Mucosa of descending colon (tissue), 3 donors: ENCODE results near the gene PCSK5. TPM values are rescaled to one million over a fixed set of nuclear protein-coding genes. Genes with fewer than 3 reads are reported as not detected.

ENCODE experiments used
- ATAC-seq: fragments of 200-7000 bp; cut with Tn5 transposase; one replicate; pipeline ENCODE4 v1.9.1; 2020; ENCODE audit warnings: mild to moderate bottlenecking, moderate library complexity
- DNase-seq, 3 donors: peaks; one replicate each; pipeline ENCODE4 v3.0.0-alpha.2; 2020
- H3K36me3 ChIP-seq: fragments of 200-600 bp; one replicate; pipeline ENCODE4 v1.8.0; 2021; ENCODE audit warnings: low read depth, mild to moderate bottlenecking
- H3K4me1 ChIP-seq: fragments of 200-600 bp; one replicate; pipeline ENCODE4 v1.8.0; 2021; ENCODE audit warnings: low read depth, mild to moderate bottlenecking
- H3K4me3 ChIP-seq: fragments of 200-600 bp; one replicate; pipeline ENCODE4 v1.8.0; 2021; ENCODE audit warnings: mild to moderate bottlenecking
- H3K9me3 ChIP-seq: fragments of 200-600 bp; one replicate; pipeline ENCODE4 v1.8.0; 2021; ENCODE audit warnings: mild to moderate bottlenecking
- intact Hi-C, 2 donors: fragments of 100-400 bp; cut with DNase I in 1 of 2; cut with micrococcal nuclease in 1 of 2; formaldehyde crosslinking; loops; one replicate each; pipeline versions ENCODE4 v1.11.0 to v1.11.1; 2022; cut with DNase I, micrococcal nuclease
- total RNA-seq, 3 donors: library from RNA; stranded (reverse); fragmentation: NEBNext Ultra II Directional in 2 of 3; extraction: Animal tissue kit (Norgen Biotek cat#: 25700) in 2 of 3; gene quantifications; one replicate each; pipeline versions ENCODE4 v1.2.1 to v1.2.4, GENCODE V29; 2021 to 2023
- TF ChIP-seq, protein P1 (sequence below): fragments of 200-600 bp; IDR thresholded peaks from one replicate; pipeline ENCODE4 v1.8.0; 2022; ENCODE audit warnings: antibody characterized with exemption, mild to moderate bottlenecking
- donor health status: DM: no; HTN: no; CAD: no; lungs with moderate emphysema.
- donor health status: DM: no; HTN: no; CAD: no.
- donor health status: DM: no; HTN: yes; CAD: no.

Gene PCSK5
- total RNA-seq, 3 donors from 2014 or later = 44.3 to 82.0 (median 53.3) TPM

DNA sequence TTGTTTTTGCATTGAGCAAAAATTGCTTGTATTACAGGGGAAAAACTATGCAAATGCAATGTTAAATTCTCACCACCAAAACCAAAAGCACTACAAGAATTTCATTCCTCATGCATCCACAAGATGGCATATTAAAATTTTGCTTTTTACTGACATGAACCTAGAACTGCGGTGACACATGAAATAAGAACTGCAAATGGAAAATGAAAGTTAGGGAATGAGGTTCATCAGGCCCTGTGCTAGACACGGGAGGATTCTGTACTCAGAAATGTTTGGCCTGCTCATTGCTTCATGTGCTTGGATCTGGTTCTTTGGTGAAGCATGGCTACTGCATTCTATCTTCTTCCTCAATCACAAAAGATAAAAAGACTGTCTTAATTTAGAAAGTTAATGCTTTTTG, 512.9 kb downstream of the PCSK5 start:
- H3K4me1 ChIP-seq = peaks cover 11% of the 10 kb centered on the region
- H3K9me3 ChIP-seq = no peaks in the 10 kb centered on the region
- no peaks in the 10 kb centered on the region for H3K36me3 ChIP-seq
- no peak overlapping the region for H3K4me3 ChIP-seq
- TF ChIP-seq, protein P1, sequence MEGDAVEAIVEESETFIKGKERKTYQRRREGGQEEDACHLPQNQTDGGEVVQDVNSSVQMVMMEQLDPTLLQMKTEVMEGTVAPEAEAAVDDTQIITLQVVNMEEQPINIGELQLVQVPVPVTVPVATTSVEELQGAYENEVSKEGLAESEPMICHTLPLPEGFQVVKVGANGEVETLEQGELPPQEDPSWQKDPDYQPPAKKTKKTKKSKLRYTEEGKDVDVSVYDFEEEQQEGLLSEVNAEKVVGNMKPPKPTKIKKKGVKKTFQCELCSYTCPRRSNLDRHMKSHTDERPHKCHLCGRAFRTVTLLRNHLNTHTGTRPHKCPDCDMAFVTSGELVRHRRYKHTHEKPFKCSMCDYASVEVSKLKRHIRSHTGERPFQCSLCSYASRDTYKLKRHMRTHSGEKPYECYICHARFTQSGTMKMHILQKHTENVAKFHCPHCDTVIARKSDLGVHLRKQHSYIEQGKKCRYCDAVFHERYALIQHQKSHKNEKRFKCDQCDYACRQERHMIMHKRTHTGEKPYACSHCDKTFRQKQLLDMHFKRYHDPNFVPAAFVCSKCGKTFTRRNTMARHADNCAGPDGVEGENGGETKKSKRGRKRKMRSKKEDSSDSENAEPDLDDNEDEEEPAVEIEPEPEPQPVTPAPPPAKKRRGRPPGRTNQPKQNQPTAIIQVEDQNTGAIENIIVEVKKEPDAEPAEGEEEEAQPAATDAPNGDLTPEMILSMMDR = peak; percentile 36
- ATAC-seq = peak; percentile 69
- peak in 1 of 3 donors; percentile 28 for DNase-seq
- intact Hi-C loops = no loop called here

DNA sequence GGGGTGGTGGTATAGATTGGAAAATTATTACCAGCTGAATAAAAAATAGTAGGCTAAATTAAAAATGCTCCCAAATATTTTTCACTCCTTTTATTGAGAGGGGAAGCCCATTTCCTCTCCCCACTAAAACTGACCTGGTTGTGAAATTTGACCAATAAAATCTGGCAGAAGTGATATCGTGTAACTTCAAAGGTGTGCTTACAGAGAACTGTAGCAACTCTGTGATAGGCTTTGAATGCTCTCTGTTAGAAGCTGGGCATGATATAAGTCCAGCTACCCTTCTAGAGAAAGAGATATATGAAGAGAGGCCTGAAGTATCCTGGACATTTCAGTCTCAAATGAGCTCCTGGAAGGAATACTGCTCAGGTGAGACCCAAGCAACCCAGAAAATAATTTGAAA, 513.9 kb downstream of the PCSK5 start:
- no peak for DNase-seq
- Histone ChIP-seq H3K9me3 (no peaks in the 10 kb centered on the region), H3K4me3 (no peak overlapping the region), H3K36me3 (no peaks in the 10 kb centered on the region), H3K4me1 (peaks cover 11% of the 10 kb centered on the region)
- TF ChIP-seq, protein P1 = no peak
- intact Hi-C loops = no loop called here
- ATAC-seq = no peak

DNA sequence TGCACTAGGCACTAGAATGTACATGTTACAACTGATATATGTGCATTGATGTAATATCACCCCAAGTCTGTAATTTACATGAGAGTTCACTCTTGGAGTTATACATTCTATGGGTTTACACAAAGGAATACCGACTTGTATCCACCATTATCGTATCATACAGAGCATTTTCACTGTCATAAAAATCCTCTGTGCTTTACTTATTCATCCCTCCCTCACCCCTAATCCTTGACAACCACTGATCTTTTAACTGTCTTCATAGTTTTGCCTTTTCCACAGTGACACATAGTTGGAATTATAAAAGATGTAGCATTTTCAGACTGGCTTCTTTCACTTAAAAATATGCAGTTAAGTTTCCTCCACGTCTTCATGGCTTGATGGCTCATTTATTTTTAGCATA, 514.9 kb downstream of the PCSK5 start:
- ATAC-seq (no peak), DNase-seq (no peak)
- Histone ChIP-seq H3K4me3 (no peak overlapping the region), H3K4me1 (peaks cover 11% of the 10 kb centered on the region), H3K36me3 (no peaks in the 10 kb centered on the region), H3K9me3 (no peaks in the 10 kb centered on the region)
- intact Hi-C loops = no loop called here
- TF ChIP-seq, protein P1 = no peak

DNA sequence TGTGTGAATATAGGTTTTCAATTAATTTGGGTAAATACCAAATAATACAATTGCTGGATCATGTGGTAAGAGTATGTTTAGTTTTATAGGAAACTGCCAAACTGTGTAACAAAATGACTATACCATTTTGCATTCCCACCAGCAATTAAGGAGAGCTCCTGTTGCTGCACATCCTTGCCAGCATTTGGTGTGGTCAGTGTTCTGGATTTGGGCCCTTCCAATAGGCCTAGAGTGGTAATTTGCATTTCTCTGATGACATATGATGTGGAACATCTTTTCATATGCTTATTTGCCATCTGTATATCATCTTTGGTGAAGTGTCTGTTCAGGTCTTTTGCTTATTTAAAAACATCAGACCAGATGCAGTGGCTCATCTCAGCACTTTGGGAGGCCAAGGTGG, 515.4 kb downstream of the PCSK5 start:
- no peaks in the 10 kb centered on the region for H3K36me3 ChIP-seq
- TF ChIP-seq, protein P1 = no peak
- no peak for ATAC-seq

More for the DNA sequence above, 515.4 kb downstream of the PCSK5 start:
- no peak for DNase-seq
- no peak overlapping the region for H3K4me3 ChIP-seq
- H3K9me3 ChIP-seq = no peaks in the 10 kb centered on the region
- intact Hi-C loops = no loop called here
- H3K4me1 ChIP-seq = peaks cover 11% of the 10 kb centered on the region
